ENCODE results near the gene CCDC17.

CCDC17 gene

GRCh38 chr1:45583264-45583665, 40.6 kb downstream of the CCDC17 start:
- TF ChIP-seq GATA3 (IDR thresholded peaks at IDR 0.05; ENCODE audit: low read depth, low read length) (no peak), GATA2 (IDR thresholded peaks at IDR 0.05; ENCODE audit: low read depth, low read length) (0 out of 2 replicates have a peak, but pooled peaks have one; percentile 2)

GRCh38 chr1:45574105-45574626, 49.7 kb downstream of the CCDC17 start:
- no peak for TF ChIP-seq GATA3 (IDR thresholded peaks at IDR 0.05; ENCODE audit: low read depth, low read length)
- TF ChIP-seq GATA2 (IDR thresholded peaks at IDR 0.05; ENCODE audit: low read depth, low read length), result no peak

GRCh38 chr1:45573231-45573804, 50.5 kb downstream of the CCDC17 start:
- TF ChIP-seq GATA3 (IDR thresholded peaks at IDR 0.05; ENCODE audit: low read depth, low read length) (no peak), GATA2 (IDR thresholded peaks at IDR 0.05; ENCODE audit: low read depth, low read length) (no peak)

- TF ChIP-seq GATA2 (IDR thresholded peaks at IDR 0.05; ENCODE audit: low read depth, low read length) (no peak), GATA3 (IDR thresholded peaks at IDR 0.05; ENCODE audit: low read depth, low read length) (no peak)
These were observed 53.2 kb downstream of the CCDC17 start for GRCh38 chr1:45570631-45571030.
